IMR-90 (cell line): ENCODE data around the gene SLC6A2. TPM values are rescaled to one million over a fixed set of nuclear protein-coding genes. Genes with fewer than 3 reads are reported as not detected.

Experiments used
- ATAC-seq: fragments of 200-7000 bp; cut with Tn5 transposase; 2 replicates; pipeline ENCODE4 v1.9.1; 2020; ENCODE audit warnings: low read depth, mild to moderate bottlenecking, moderate library complexity
- BruUV-seq: library from RNA; stranded (reverse); fragments of 400-500 nt; replicated peaks from 2 replicates; lab custom pipeline; 2021; lab: Mats Ljungman, UMichigan
- CTCF ChIA-PET: fragments of 300-600 bp; formaldehyde crosslinking; extraction: SDS; loops from one replicate; lab custom pipeline; 2021; ENCODE audit warnings: antibody characterized with exemption; lab: Yijun Ruan, JAX
- POLR2A ChIA-PET: fragments of 300-600 bp; sonication (Branson Sonifier 250); formaldehyde crosslinking; loops from one replicate; lab custom pipeline; 2022; ENCODE audit warnings: antibody characterized with exemption; ENCODE audit not compliant: unreplicated experiment; lab: Charles Lee
- DNase-seq: peaks from one replicate; pipeline ENCODE4 v3.0.0; 2013
- H2AFZ ChIP-seq: replicated peaks from 2 replicates; pipeline ENCODE3; 2013; ENCODE audit warnings: low read length, mild to moderate bottlenecking; ENCODE audit not compliant: poor library complexity
- H2AK5ac ChIP-seq: 2 replicates; pipeline ENCODE4 v1.6.1; 2013; ENCODE audit warnings: low read depth, low read length, inconsistent platforms
- H2AK9ac ChIP-seq: replicated peaks from 2 replicates; pipeline ENCODE3; 2013; ENCODE audit warnings: mild to moderate bottlenecking, low read depth, low read length, moderate library complexity; ENCODE audit not compliant: poor library complexity
- H2BK120ac ChIP-seq: 2 replicates; pipeline ENCODE4 v1.6.1; 2013; ENCODE audit warnings: low read depth, low read length, inconsistent platforms
- H2BK15ac ChIP-seq: 3 replicates; pipeline ENCODE4 v1.6.1; 2013; ENCODE audit warnings: low read depth, low read length, inconsistent platforms
- H2BK20ac ChIP-seq: 2 replicates; pipeline ENCODE4 v1.6.1; 2013; ENCODE audit warnings: low read depth, mild to moderate bottlenecking, inconsistent platforms, low read length, moderate library complexity
- H2BK5ac ChIP-seq: 2 replicates; pipeline ENCODE4 v1.6.1; 2013; ENCODE audit warnings: mild to moderate bottlenecking, low read depth, low read length, inconsistent platforms; ENCODE audit not compliant: poor library complexity, severe bottlenecking
- H3K14ac ChIP-seq: replicated peaks from 2 replicates; pipeline ENCODE4 v1.6.1; 2013; ENCODE audit warnings: low read depth, low read length, inconsistent platforms
- H3K18ac ChIP-seq: 2 replicates; pipeline ENCODE4 v1.6.1; 2013; ENCODE audit warnings: low read depth, low read length, control low read depth
- H3K23ac ChIP-seq: 2 replicates; pipeline ENCODE4 v1.6.1; 2013; ENCODE audit warnings: low read depth, low read length, inconsistent platforms
- H3K27ac ChIP-seq: 2 replicates; pipeline ENCODE4 v1.5.1; 2013; ENCODE audit warnings: mild to moderate bottlenecking, control low read depth, low read length; ENCODE audit not compliant: insufficient read depth
- H3K27me3 ChIP-seq: 2 replicates; pipeline ENCODE4 v1.6.1; 2013; ENCODE audit warnings: low read length; ENCODE audit not compliant: control insufficient read depth, insufficient read depth
- H3K36me3 ChIP-seq: 2 replicates; pipeline ENCODE4 v1.6.1; 2013; ENCODE audit warnings: low read length, mixed read lengths; ENCODE audit not compliant: control insufficient read depth, insufficient read depth
- H3K4ac ChIP-seq: 2 replicates; pipeline ENCODE4 v1.6.1; 2013; ENCODE audit warnings: low read depth, low read length, inconsistent platforms
- H3K4me1 ChIP-seq: 2 replicates; pipeline ENCODE4 v1.6.1; 2013; ENCODE audit warnings: low read length, mixed read lengths; ENCODE audit not compliant: control insufficient read depth, insufficient read depth
- H3K4me2 ChIP-seq: 2 replicates; pipeline ENCODE4 v1.6.1; 2013; ENCODE audit warnings: low read depth, mild to moderate bottlenecking, control low read depth, low read length, moderate library complexity
- H3K4me3 ChIP-seq: 2 replicates; pipeline ENCODE4 v1.5.1; 2013; ENCODE audit warnings: low read depth, mild to moderate bottlenecking, control low read depth, low read length, moderate library complexity; ENCODE audit not compliant: insufficient read depth
- H3K56ac ChIP-seq: 2 replicates; pipeline ENCODE4 v1.6.1; 2013; ENCODE audit warnings: low read length, inconsistent platforms; ENCODE audit not compliant: insufficient read depth; ENCODE audit errors: extremely low read depth
- H3K79me1 ChIP-seq, 2 experiments: 2 replicates each; pipeline ENCODE4 v1.6.1; 2013; ENCODE audit warnings: low read length in 2 of 2, inconsistent platforms in 1 of 2, low read depth in 1 of 2
- H3K9ac ChIP-seq: 2 replicates; pipeline ENCODE4 v1.6.1; 2013; ENCODE audit warnings: low read depth, low read length, control low read depth
- H3K9me1 ChIP-seq: 2 replicates; pipeline ENCODE4 v1.6.1; 2013; ENCODE audit warnings: low read length, inconsistent platforms; ENCODE audit not compliant: insufficient read depth
- H3K9me3 ChIP-seq: 2 replicates; pipeline ENCODE4 v1.6.1; 2013; ENCODE audit warnings: low read length; ENCODE audit not compliant: control insufficient read depth, insufficient read depth
- H4K20me1 ChIP-seq: 2 replicates; pipeline ENCODE4 v1.6.1; 2013; ENCODE audit warnings: low read length, inconsistent platforms; ENCODE audit not compliant: insufficient read depth
- H4K5ac ChIP-seq: 2 replicates; pipeline ENCODE4 v1.6.1; 2013; ENCODE audit warnings: mild to moderate bottlenecking, low read depth, low read length, control low read depth
- H4K8ac ChIP-seq, 2 experiments: 2 replicates each; pipeline ENCODE4 v1.6.1; 2013; ENCODE audit warnings: low read depth in 2 of 2, low read length in 2 of 2, control low read depth in 1 of 2, inconsistent platforms in 1 of 2
- H4K91ac ChIP-seq: 2 replicates; pipeline ENCODE4 v1.6.1; 2013; ENCODE audit warnings: low read depth, low read length, inconsistent platforms; ENCODE audit not compliant: insufficient read depth
- BHLHE40 ChIP-seq: fragments of 150-350 bp; IDR thresholded peaks from 2 replicates; pipeline ENCODE4 v1.6.1; 2016; ENCODE audit warnings: mild to moderate bottlenecking, low read depth, low read length
- FOS ChIP-seq: fragments of 150-350 bp; IDR thresholded peaks from 2 replicates; pipeline ENCODE4 v1.6.1; 2016; ENCODE audit warnings: low read depth, low read length
- MAFK ChIP-seq: IDR thresholded peaks from 2 replicates; pipeline ENCODE4 v1.6.1; 2012; ENCODE audit warnings: low read depth, low read length, improper control_type of control experiment
- POLR2A ChIP-seq: IDR thresholded peaks from 2 replicates; pipeline ENCODE4 v1.6.1; 2012; ENCODE audit warnings: mild to moderate bottlenecking, low read depth, low read length
- WGBS, 2 experiments: methylation state at CpG; one replicate each; pipeline versions ENCODE4 v1.1.5 to v1.1.7; 2013; ENCODE audit warnings: missing lambda C conversion rate in 2 of 2; ENCODE audit not compliant: insufficient read length in 1 of 2; ENCODE audit errors: extremely low coverage in 2 of 2; 5-methylcytosine and 5-hydroxymethylcytosine counted together
- dilution Hi-C: fragments of 300-500 bp; cut with HindIII; formaldehyde crosslinking; loops from one replicate; pipeline ENCODE4 v1.14.3; 2018; ENCODE audit warnings: low sequenced_read_pairs; ENCODE audit not compliant: unreplicated experiment
- in situ Hi-C: fragments of 300-500 bp; cut with MboI; formaldehyde crosslinking; loops from 3 replicates; pipeline ENCODE4 v1.14.3; 2019; ENCODE audit warnings: low sequenced_read_pairs, inconsistent platforms, mixed read lengths
- intact Hi-C: fragments of 100-400 bp; cut with micrococcal nuclease; formaldehyde crosslinking; loops from 2 replicates; pipeline ENCODE4 v1.10.0; 2022
- polyA plus RNA-seq, 3 experiments: library from polyadenylated mRNA; depleted of rRNA; stranded (reverse); fragments of >200 nt; gene quantifications; 2 replicates each; pipeline ENCODE4 v1.2.3, GENCODE V29; 2012; ENCODE audit warnings: low replicate concordance in 1 of 3
- total RNA-seq: library from RNA; depleted of rRNA; stranded (reverse); fragments of >200 nt; gene quantifications from 2 replicates; pipeline ENCODE4 v1.2.3, GENCODE V29; 2012
- TF ChIP-seq, protein P1 (sequence below): conservative IDR thresholded peaks from 2 replicates; pipeline ENCODE4 v1.5.1; 2012; ENCODE audit warnings: mild to moderate bottlenecking, low read depth, low read length, improper control_type of control experiment

Gene SLC6A2
- total and polyA plus RNA-seq, 2 of the 4 experiments (the other 2 are of a cell fraction), result not detected

GRCh38 chr16:55700961-55701360, 45.2 kb downstream of the SLC6A2 start:
- intact Hi-C loops, result loop anchor here (1.0 kb wide), 1 partner anchor 206 kb away; no protein-coding TSS in a partner anchor
- in situ Hi-C loops, result loop anchor here (5.0 to 25.0 kb wide), 3 partner anchors 154 to 611 kb away; no protein-coding TSS in a partner anchor
- no peak overlapping the region for H3K4me2 ChIP-seq
- H3K4me3 ChIP-seq, result no peak overlapping the region
- H3K4ac ChIP-seq, result no peak overlapping the region
- ChIA-PET CTCF (interaction anchor here (0.8 to 1.9 kb wide), 3 partner anchors 11 to 236 kb away, joined by 4 to 25 read pairs (median 4); no protein-coding TSS in a partner anchor), POLR2A (no interaction called here)
- no peak overlapping the region for H2BK5ac ChIP-seq
- no peaks in the 10 kb centered on the region for H3K9me3 ChIP-seq
- peaks cover 31% of the 10 kb centered on the region for H3K27me3 ChIP-seq
- dilution Hi-C loops, result no loop called here
- H3K18ac ChIP-seq, result no peak overlapping the region
- H3K4me1 ChIP-seq, result no peaks in the 10 kb centered on the region
- H2BK120ac ChIP-seq, result no peak overlapping the region
- no peak for TF ChIP-seq POLR2A
- TF ChIP-seq FOS, result no peak
- no peak for TF ChIP-seq BHLHE40
- TF ChIP-seq, protein P1, sequence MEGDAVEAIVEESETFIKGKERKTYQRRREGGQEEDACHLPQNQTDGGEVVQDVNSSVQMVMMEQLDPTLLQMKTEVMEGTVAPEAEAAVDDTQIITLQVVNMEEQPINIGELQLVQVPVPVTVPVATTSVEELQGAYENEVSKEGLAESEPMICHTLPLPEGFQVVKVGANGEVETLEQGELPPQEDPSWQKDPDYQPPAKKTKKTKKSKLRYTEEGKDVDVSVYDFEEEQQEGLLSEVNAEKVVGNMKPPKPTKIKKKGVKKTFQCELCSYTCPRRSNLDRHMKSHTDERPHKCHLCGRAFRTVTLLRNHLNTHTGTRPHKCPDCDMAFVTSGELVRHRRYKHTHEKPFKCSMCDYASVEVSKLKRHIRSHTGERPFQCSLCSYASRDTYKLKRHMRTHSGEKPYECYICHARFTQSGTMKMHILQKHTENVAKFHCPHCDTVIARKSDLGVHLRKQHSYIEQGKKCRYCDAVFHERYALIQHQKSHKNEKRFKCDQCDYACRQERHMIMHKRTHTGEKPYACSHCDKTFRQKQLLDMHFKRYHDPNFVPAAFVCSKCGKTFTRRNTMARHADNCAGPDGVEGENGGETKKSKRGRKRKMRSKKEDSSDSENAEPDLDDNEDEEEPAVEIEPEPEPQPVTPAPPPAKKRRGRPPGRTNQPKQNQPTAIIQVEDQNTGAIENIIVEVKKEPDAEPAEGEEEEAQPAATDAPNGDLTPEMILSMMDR, result no peak
- TF ChIP-seq MAFK, result no peak
- WGBS, 2 experiments, result no CpG with 5 or more reads among the region's 3 CpGs
- no peak overlapping the region for H3K23ac ChIP-seq
- no peak overlapping the region for H4K8ac ChIP-seq
- H3K9me1 ChIP-seq, result no peaks in the 10 kb centered on the region; the same call in 1 of the 2 replicates
- no peaks in the 10 kb centered on the region for H3K36me3 ChIP-seq
- no peak overlapping the region for H3K9ac ChIP-seq
- H2BK20ac ChIP-seq, result no peak overlapping the region
- H3K14ac ChIP-seq, result no peak overlapping the region
- H2AK5ac ChIP-seq, result no peak overlapping the region
- no peak overlapping the region for H2BK15ac ChIP-seq
- H4K91ac ChIP-seq, result no peak overlapping the region
- no peak for ATAC-seq
- no TSS peak for BruUV-seq
- no peaks in the 10 kb centered on the region for H3K79me1 ChIP-seq
- no peak overlapping the region for H2AK9ac ChIP-seq
- no peak overlapping the region for H3K27ac ChIP-seq
- no peak overlapping the region for H4K5ac ChIP-seq
- no peak for DNase-seq
- no peaks in the 10 kb centered on the region for H4K20me1 ChIP-seq
- no peak overlapping the region for H2AFZ ChIP-seq
- no peak overlapping the region for H3K56ac ChIP-seq
